ENCODE measurements around the gene FAM47E. TPM values are rescaled to one million over a fixed set of nuclear protein-coding genes. Genes with fewer than 3 reads are reported as not detected.

The FAM47E gene
- total and polyA plus RNA-seq, 2 donors from 2014 or later: 10.4 to 15.0 TPM

- DNase-seq (no peak), FAIRE-seq (no peak)
- Histone ChIP-seq H3K9ac (ENCODE audit: low read length in 3 of 3) (no peak overlapping the region), H3K9me3 (ENCODE audit: control insufficient read depth in 2 of 3, insufficient read depth in 1 of 3, low read length in 3 of 3) (peaks cover 0 to 2% (median 0%) of the 10 kb centered on the region in 3 donors), H3K27me3 (ENCODE audit: control insufficient read depth, insufficient read depth, low read length) (no peaks in the 10 kb centered on the region), H3K4me1 (ENCODE audit: control insufficient read depth in 2 of 3, insufficient read depth in 2 of 3, low read depth in 1 of 3, low read length in 3 of 3) (peaks cover 0 to 5% (median 0%) of the 10 kb centered on the region in 3 donors), H3K4me3 (ENCODE audit: low read length in 3 of 3) (no peak overlapping the region), H3K27ac (ENCODE audit: low read depth in 2 of 2, low read length in 2 of 2) (no peak overlapping the region), H3K36me3 (ENCODE audit: control insufficient read depth in 2 of 3, insufficient read depth in 3 of 3, low read length in 3 of 3) (no peaks in the 10 kb centered on the region)
- TF ChIP-seq CTCF (IDR thresholded peaks at IDR 0.05; ENCODE audit: borderline replicate concordance, extremely low read depth, insufficient read depth): no peak
- intact Hi-C loops (cut with DNase I): no loop called here
These were observed 64.6 kb downstream of the FAM47E start for GRCh38 chr4:76316131-76316530.

- DNase-seq (no peak), FAIRE-seq (no peak)
- intact Hi-C loops (cut with DNase I): no loop called here
- Histone ChIP-seq H3K36me3 (ENCODE audit: control insufficient read depth in 2 of 3, insufficient read depth in 3 of 3, low read length in 3 of 3) (no peaks in the 10 kb centered on the region), H3K4me1 (ENCODE audit: control insufficient read depth in 2 of 3, insufficient read depth in 2 of 3, low read depth in 1 of 3, low read length in 3 of 3) (no peaks in the 10 kb centered on the region), H3K27ac (ENCODE audit: low read depth in 2 of 2, low read length in 2 of 2) (no peak overlapping the region), H3K9ac (ENCODE audit: low read length in 3 of 3) (no peak overlapping the region), H3K9me3 (ENCODE audit: control insufficient read depth in 2 of 3, insufficient read depth in 1 of 3, low read length in 3 of 3) (peaks cover 0 to 15% (median 0%) of the 10 kb centered on the region in 3 donors), H3K27me3 (ENCODE audit: control insufficient read depth, insufficient read depth, low read length) (no peaks in the 10 kb centered on the region), H3K4me3 (ENCODE audit: low read length in 3 of 3) (no peak overlapping the region)
- no peak for TF ChIP-seq CTCF (IDR thresholded peaks at IDR 0.05; ENCODE audit: borderline replicate concordance, extremely low read depth, insufficient read depth)
These were observed 70.7 kb downstream of the FAM47E start for GRCh38 chr4:76322236-76322635.

GRCh38 chr4:76325072-76325471, 73.6 kb downstream of the FAM47E start:
- H3K9ac ChIP-seq (ENCODE audit: low read length in 3 of 3): no peak overlapping the region
- no peak overlapping the region for H3K27ac ChIP-seq (ENCODE audit: low read depth in 2 of 2, low read length in 2 of 2)
- no peak for DNase-seq
- no peak overlapping the region for H3K4me3 ChIP-seq (ENCODE audit: low read length in 3 of 3)
- FAIRE-seq: no peak
- no peaks in the 10 kb centered on the region for H3K4me1 ChIP-seq (ENCODE audit: control insufficient read depth in 2 of 3, insufficient read depth in 2 of 3, low read depth in 1 of 3, low read length in 3 of 3)
- TF ChIP-seq CTCF (IDR thresholded peaks at IDR 0.05; ENCODE audit: borderline replicate concordance, extremely low read depth, insufficient read depth): no peak
- H3K36me3 ChIP-seq (ENCODE audit: control insufficient read depth in 2 of 3, insufficient read depth in 3 of 3, low read length in 3 of 3): no peaks in the 10 kb centered on the region
- intact Hi-C loops (cut with DNase I): no loop called here
- H3K9me3 ChIP-seq (ENCODE audit: control insufficient read depth in 2 of 3, insufficient read depth in 1 of 3, low read length in 3 of 3): peaks cover 0 to 21% (median 0%) of the 10 kb centered on the region in 3 donors
- H3K27me3 ChIP-seq (ENCODE audit: control insufficient read depth, insufficient read depth, low read length): no peaks in the 10 kb centered on the region

GRCh38 chr4:76326515-76326914, 75.0 kb downstream of the FAM47E start:
- intact Hi-C loops (cut with DNase I): no loop called here
- FAIRE-seq: peak; percentile 32

More at GRCh38 chr4:76326515-76326914, 75.0 kb downstream of the FAM47E start:
- Histone ChIP-seq H3K27me3 (ENCODE audit: control insufficient read depth, insufficient read depth, low read length) (no peaks in the 10 kb centered on the region), H3K9me3 (ENCODE audit: control insufficient read depth in 2 of 3, insufficient read depth in 1 of 3, low read length in 3 of 3) (peaks cover 0 to 19% (median 0%) of the 10 kb centered on the region in 3 donors), H3K4me3 (ENCODE audit: low read length in 3 of 3) (no peak overlapping the region), H3K4me1 (ENCODE audit: control insufficient read depth in 2 of 3, insufficient read depth in 2 of 3, low read depth in 1 of 3, low read length in 3 of 3) (no peaks in the 10 kb centered on the region), H3K27ac (ENCODE audit: low read depth in 2 of 2, low read length in 2 of 2) (no peak overlapping the region), H3K9ac (ENCODE audit: low read length in 3 of 3) (no peak overlapping the region), H3K36me3 (ENCODE audit: control insufficient read depth in 2 of 3, insufficient read depth in 3 of 3, low read length in 3 of 3) (no peaks in the 10 kb centered on the region)
- DNase-seq: no peak
- no peak for TF ChIP-seq CTCF (IDR thresholded peaks at IDR 0.05; ENCODE audit: borderline replicate concordance, extremely low read depth, insufficient read depth)

Data from kidney (tissue), 14 donors.